ENCODE data around the gene RASAL2.

The RASAL2 gene

GRCh38 chr1:178516110-178516509 is 422.2 kb downstream of the RASAL2 start:
- TF ChIP-seq TAF1 (IDR thresholded peaks at IDR 0.05; ENCODE audit: low read depth, low read length) (no peak), POLR2AphosphoS5 (IDR thresholded peaks at IDR 0.05; ENCODE audit: low read depth, low read length) (no peak), POLR2A (IDR thresholded peaks at IDR 0.05; ENCODE audit: low read depth, low read length) (no peak), SPI1 (IDR thresholded peaks at IDR 0.05; ENCODE audit: low read depth, low read length) (no peak), PAX5 (IDR thresholded peaks at IDR 0.05; ENCODE audit: insufficient read depth, low read length, severe bottlenecking) (no peak), POU2F2 (IDR thresholded peaks at IDR 0.05; ENCODE audit: low read depth, low read length) (no peak)
- no peak for FAIRE-seq
- no peak for DNase-seq (ENCODE audit: insufficient read length, low spot score)

- TF ChIP-seq SPI1 (IDR thresholded peaks at IDR 0.05; ENCODE audit: low read depth, low read length) = no peak
- no peak for TF ChIP-seq POU2F2 (IDR thresholded peaks at IDR 0.05; ENCODE audit: low read depth, low read length)
- TF ChIP-seq TAF1 (IDR thresholded peaks at IDR 0.05; ENCODE audit: low read depth, low read length) = no peak
- TF ChIP-seq POLR2AphosphoS5 (IDR thresholded peaks at IDR 0.05; ENCODE audit: low read depth, low read length) = no peak
- no peak for TF ChIP-seq PAX5 (IDR thresholded peaks at IDR 0.05; ENCODE audit: insufficient read depth, low read length, severe bottlenecking)
- TF ChIP-seq POLR2A (IDR thresholded peaks at IDR 0.05; ENCODE audit: low read depth, low read length) = no peak
- no peak for DNase-seq (ENCODE audit: insufficient read length, low spot score)
- FAIRE-seq = no peak
These were observed 425.0 kb downstream of the RASAL2 start for GRCh38 chr1:178518894-178519293.

- no peak for TF ChIP-seq POLR2A (IDR thresholded peaks at IDR 0.05; ENCODE audit: low read depth, low read length)
- TF ChIP-seq PAX5 (IDR thresholded peaks at IDR 0.05; ENCODE audit: insufficient read depth, low read length, severe bottlenecking) = no peak
- no peak for TF ChIP-seq SPI1 (IDR thresholded peaks at IDR 0.05; ENCODE audit: low read depth, low read length)
- no peak for TF ChIP-seq TAF1 (IDR thresholded peaks at IDR 0.05; ENCODE audit: low read depth, low read length)
- TF ChIP-seq POU2F2 (IDR thresholded peaks at IDR 0.05; ENCODE audit: low read depth, low read length) = no peak
- no peak for TF ChIP-seq POLR2AphosphoS5 (IDR thresholded peaks at IDR 0.05; ENCODE audit: low read depth, low read length)
- FAIRE-seq (no peak), DNase-seq (ENCODE audit: insufficient read length, low spot score) (no peak)
These were observed 426.9 kb downstream of the RASAL2 start for GRCh38 chr1:178520803-178521202.

- DNase-seq (ENCODE audit: insufficient read length, low spot score) = no peak
- TF ChIP-seq SPI1 (IDR thresholded peaks at IDR 0.05; ENCODE audit: low read depth, low read length) (no peak), POU2F2 (IDR thresholded peaks at IDR 0.05; ENCODE audit: low read depth, low read length) (no peak), POLR2A (IDR thresholded peaks at IDR 0.05; ENCODE audit: low read depth, low read length) (no peak), PAX5 (IDR thresholded peaks at IDR 0.05; ENCODE audit: insufficient read depth, low read length, severe bottlenecking) (no peak), POLR2AphosphoS5 (IDR thresholded peaks at IDR 0.05; ENCODE audit: low read depth, low read length) (no peak), TAF1 (IDR thresholded peaks at IDR 0.05; ENCODE audit: low read depth, low read length) (no peak)
- no peak for FAIRE-seq
These were observed 427.3 kb downstream of the RASAL2 start for GRCh38 chr1:178521241-178521640.

GRCh38 chr1:178527117-178527516 is 433.2 kb downstream of the RASAL2 start:
- no peak for FAIRE-seq
- TF ChIP-seq POU2F2 (IDR thresholded peaks at IDR 0.05; ENCODE audit: low read depth, low read length) (no peak), SPI1 (IDR thresholded peaks at IDR 0.05; ENCODE audit: low read depth, low read length) (no peak), TAF1 (IDR thresholded peaks at IDR 0.05; ENCODE audit: low read depth, low read length) (no peak), PAX5 (IDR thresholded peaks at IDR 0.05; ENCODE audit: insufficient read depth, low read length, severe bottlenecking) (no peak), POLR2AphosphoS5 (IDR thresholded peaks at IDR 0.05; ENCODE audit: low read depth, low read length) (no peak), POLR2A (IDR thresholded peaks at IDR 0.05; ENCODE audit: low read depth, low read length) (no peak)
- DNase-seq (ENCODE audit: insufficient read length, low spot score) = no peak

- DNase-seq (ENCODE audit: insufficient read length, low spot score) (no peak), FAIRE-seq (no peak)
These were observed 434.5 kb downstream of the RASAL2 start for GRCh38 chr1:178528228-178528952.

GRCh38 chr1:178528953-178529335 is 435.0 kb downstream of the RASAL2 start:
- no peak for TF ChIP-seq SPI1 (IDR thresholded peaks at IDR 0.05; ENCODE audit: low read depth, low read length)
- TF ChIP-seq POU2F2 (IDR thresholded peaks at IDR 0.05; ENCODE audit: low read depth, low read length) = no peak
- no peak for TF ChIP-seq PAX5 (IDR thresholded peaks at IDR 0.05; ENCODE audit: insufficient read depth, low read length, severe bottlenecking)
- TF ChIP-seq POLR2A (IDR thresholded peaks at IDR 0.05; ENCODE audit: low read depth, low read length) = no peak
- TF ChIP-seq POLR2AphosphoS5 (IDR thresholded peaks at IDR 0.05; ENCODE audit: low read depth, low read length) = no peak
- TF ChIP-seq TAF1 (IDR thresholded peaks at IDR 0.05; ENCODE audit: low read depth, low read length) = no peak
- FAIRE-seq (no peak), DNase-seq (ENCODE audit: insufficient read length, low spot score) (no peak)

More at GRCh38 chr1:178528228-178528952, 434.5 kb downstream of the RASAL2 start:
- no peak for TF ChIP-seq PAX5 (IDR thresholded peaks at IDR 0.05; ENCODE audit: insufficient read depth, low read length, severe bottlenecking)
- no peak for TF ChIP-seq POLR2AphosphoS5 (IDR thresholded peaks at IDR 0.05; ENCODE audit: low read depth, low read length)
- no peak for TF ChIP-seq TAF1 (IDR thresholded peaks at IDR 0.05; ENCODE audit: low read depth, low read length)
- TF ChIP-seq POU2F2 (IDR thresholded peaks at IDR 0.05; ENCODE audit: low read depth, low read length) = no peak
- TF ChIP-seq SPI1 (IDR thresholded peaks at IDR 0.05; ENCODE audit: low read depth, low read length) = no peak
- no peak for TF ChIP-seq POLR2A (IDR thresholded peaks at IDR 0.05; ENCODE audit: low read depth, low read length)

GRCh38 chr1:178529364-178530036 is 435.6 kb downstream of the RASAL2 start:
- no peak for TF ChIP-seq POLR2AphosphoS5 (IDR thresholded peaks at IDR 0.05; ENCODE audit: low read depth, low read length)
- no peak for TF ChIP-seq POLR2A (IDR thresholded peaks at IDR 0.05; ENCODE audit: low read depth, low read length)
- TF ChIP-seq POU2F2 (IDR thresholded peaks at IDR 0.05; ENCODE audit: low read depth, low read length) = no peak
- no peak for TF ChIP-seq SPI1 (IDR thresholded peaks at IDR 0.05; ENCODE audit: low read depth, low read length)
- TF ChIP-seq PAX5 (IDR thresholded peaks at IDR 0.05; ENCODE audit: insufficient read depth, low read length, severe bottlenecking) = no peak
- no peak for TF ChIP-seq TAF1 (IDR thresholded peaks at IDR 0.05; ENCODE audit: low read depth, low read length)
- FAIRE-seq = no peak

GRCh38 chr1:178530037-178530402 is 436.1 kb downstream of the RASAL2 start:
- no peak for FAIRE-seq
- DNase-seq (ENCODE audit: insufficient read length, low spot score) = no peak
- TF ChIP-seq POLR2AphosphoS5 (IDR thresholded peaks at IDR 0.05; ENCODE audit: low read depth, low read length) (no peak), POLR2A (IDR thresholded peaks at IDR 0.05; ENCODE audit: low read depth, low read length) (no peak), TAF1 (IDR thresholded peaks at IDR 0.05; ENCODE audit: low read depth, low read length) (no peak), PAX5 (IDR thresholded peaks at IDR 0.05; ENCODE audit: insufficient read depth, low read length, severe bottlenecking) (no peak), SPI1 (IDR thresholded peaks at IDR 0.05; ENCODE audit: low read depth, low read length) (no peak), POU2F2 (IDR thresholded peaks at IDR 0.05; ENCODE audit: low read depth, low read length) (no peak)

More at GRCh38 chr1:178529364-178530036, 435.6 kb downstream of the RASAL2 start:
- no peak for DNase-seq (ENCODE audit: insufficient read length, low spot score)

All from GM12891 (cell line).